Stimulated activated naive CD8-positive, alpha-beta T cell treated with anti-CD3 and anti-CD28 coated beads, Interleukin-15, amount 100 ng/mL, for 72 hours (primary cell): ENCODE results near the gene TCP11L2.
"Not testable (repeated sequence)": the region's sequence is repeated elsewhere in the genome, so short reads cannot be mapped to it uniquely, and the experiment has no call there.

Experiments
- ATAC-seq: fragments of 150-1000 bp; cut with Tn5 transposase; 2 replicates; pipeline ENCODE4 v1.10.0; 2021; ENCODE audit warnings: mild to moderate bottlenecking, moderate library complexity
- DNase-seq, 2 donors: peaks; one replicate each; pipeline ENCODE4 v3.0.0; 2021 to 2022
- H3K27ac Mint-ChIP-seq, 2 donors: one replicate each; pipeline ENCODE4 v1.8.0; 2022; ENCODE audit warnings: mild to moderate bottlenecking in 2 of 2, mixed read lengths in 2 of 2, moderate library complexity in 2 of 2
- H3K27me3 Mint-ChIP-seq: one replicate; pipeline ENCODE4 v1.8.0; 2022; ENCODE audit warnings: mixed read lengths
- H3K4me1 Mint-ChIP-seq: one replicate; pipeline ENCODE4 v1.8.0; 2022; ENCODE audit warnings: mild to moderate bottlenecking, mixed read lengths
- H3K4me3 Mint-ChIP-seq, 2 donors: one replicate each; pipeline ENCODE4 v1.8.0; 2022; ENCODE audit warnings: mild to moderate bottlenecking in 2 of 2, mixed read lengths in 2 of 2, moderate library complexity in 1 of 2
- H3K9me3 Mint-ChIP-seq, 2 donors: one replicate each; pipeline ENCODE4 v1.8.0; 2022; ENCODE audit warnings: mixed read lengths in 2 of 2

The TCP11L2 gene

DNA sequence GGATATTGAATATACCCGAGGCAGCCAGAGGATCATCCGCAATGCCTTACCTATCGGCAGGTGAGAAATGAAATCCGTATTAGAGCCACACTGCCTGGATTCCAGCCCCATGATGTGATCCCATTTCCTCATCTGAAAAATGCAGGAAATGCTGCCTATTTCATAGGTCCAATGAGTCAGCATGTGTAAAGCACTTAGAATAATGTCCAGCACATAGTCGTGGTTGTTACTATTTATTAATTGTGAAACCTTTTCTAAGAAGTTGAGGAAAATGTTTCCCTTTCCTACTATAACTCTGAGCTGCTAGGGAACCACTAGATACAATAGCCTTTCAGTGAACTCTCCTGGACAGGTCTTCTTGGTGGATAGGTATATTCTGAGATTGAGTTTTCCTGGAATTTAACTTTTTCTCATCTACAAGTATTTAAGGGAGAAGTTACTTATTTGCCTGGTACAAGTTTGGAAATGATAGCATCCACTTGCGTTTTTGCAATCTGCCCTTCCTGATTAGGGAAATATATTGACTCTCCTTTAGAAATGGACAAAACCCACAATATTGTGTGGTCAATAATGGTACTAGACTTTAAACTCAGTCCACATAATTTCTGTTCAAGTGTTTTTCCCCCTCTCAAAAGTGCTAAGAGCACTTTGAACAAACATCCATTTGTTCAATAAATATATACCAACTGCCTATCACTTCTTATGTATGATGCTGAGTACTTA is 67.3 kb downstream of the TCP11L2 start:
- ATAC-seq (no peak), DNase-seq (no peak)
- Mint-ChIP-seq H3K4me1 (no peaks in the 10 kb centered on the region), H3K4me3 (no peak overlapping the region), H3K27ac (no peak overlapping the region), H3K9me3 (no peaks in the 10 kb centered on the region), H3K27me3 (no peaks in the 10 kb centered on the region)

DNA sequence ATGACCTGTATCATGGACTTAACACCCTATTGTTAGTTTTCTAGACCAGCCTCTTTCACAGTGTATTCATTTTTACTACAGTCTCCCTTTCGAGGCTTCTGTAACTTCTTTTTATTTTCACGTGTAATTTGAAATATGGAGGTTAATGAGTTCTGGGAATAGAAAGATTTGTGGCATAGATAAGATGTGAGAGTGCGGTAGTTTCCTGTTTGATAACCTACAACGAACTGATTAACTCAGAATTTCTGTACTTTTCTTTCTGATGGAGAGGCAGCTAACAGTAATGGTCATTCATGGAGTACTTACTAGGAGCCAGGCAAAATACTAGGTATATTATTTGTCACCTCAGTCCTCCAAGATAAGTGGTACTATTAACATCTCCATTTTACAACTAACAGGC is 76.3 kb downstream of the TCP11L2 start:
- no peak for DNase-seq

DNA sequence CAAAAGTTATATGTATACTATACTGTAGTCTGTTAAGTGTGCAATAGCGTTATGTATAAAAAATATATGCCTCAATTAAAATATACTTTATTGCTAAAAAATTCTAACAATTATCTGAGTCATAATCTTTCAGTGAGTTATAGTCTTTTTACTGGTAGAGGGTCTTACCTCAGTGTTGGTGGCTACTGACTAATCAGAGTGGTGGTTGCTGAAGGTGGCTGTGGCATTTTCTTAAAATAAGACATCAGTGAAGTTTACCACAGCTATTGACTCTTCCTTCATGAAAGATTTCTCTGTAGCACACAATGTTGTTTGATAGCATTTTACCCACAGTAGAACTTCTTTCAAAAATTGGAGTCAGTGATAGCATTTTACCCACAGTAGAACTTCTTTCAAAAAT is 78.4 kb downstream of the TCP11L2 start:
- peaks cover 10% of the 10 kb centered on the region for H3K4me1 Mint-ChIP-seq
- ATAC-seq (no peak), DNase-seq (no peak)
- H3K9me3 Mint-ChIP-seq = no peaks in the 10 kb centered on the region
- H3K27ac Mint-ChIP-seq = no peak overlapping the region
- H3K27me3 Mint-ChIP-seq = no peaks in the 10 kb centered on the region
- H3K4me3 Mint-ChIP-seq = no peak overlapping the region

More for the DNA sequence above, 76.3 kb downstream of the TCP11L2 start:
- peak overlapping the region in 1 of 2 donors; percentile 22 for H3K4me3 Mint-ChIP-seq
- no peak overlapping the region for H3K27ac Mint-ChIP-seq
- ATAC-seq = no peak
- H3K4me1 Mint-ChIP-seq = peaks cover 10% of the 10 kb centered on the region
- H3K27me3 Mint-ChIP-seq = no peaks in the 10 kb centered on the region
- no peaks in the 10 kb centered on the region for H3K9me3 Mint-ChIP-seq

DNA sequence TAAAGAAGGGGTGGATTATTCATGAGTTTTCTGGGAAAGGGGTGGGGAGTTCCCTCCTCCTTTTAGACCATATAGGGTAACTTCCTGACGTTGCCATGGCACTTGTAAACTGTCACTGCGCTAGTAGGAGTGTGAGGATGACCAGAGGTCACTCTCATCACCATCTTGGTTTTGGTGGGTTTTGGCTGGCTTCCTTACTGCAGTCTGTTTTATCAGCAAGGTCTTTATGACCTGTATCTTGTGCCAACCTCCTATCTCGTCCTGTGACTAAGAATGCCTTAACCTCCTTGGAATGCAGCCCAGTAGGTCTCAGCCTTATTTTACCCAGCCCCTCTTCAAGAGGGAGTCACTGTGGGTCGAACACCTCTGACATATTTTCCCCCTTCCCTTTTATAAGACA is 79.3 kb downstream of the TCP11L2 start:
- not testable (repeated sequence) for ATAC-seq, H3K27ac Mint-ChIP-seq, H3K27me3 Mint-ChIP-seq, H3K4me3 Mint-ChIP-seq, DNase-seq, H3K9me3 Mint-ChIP-seq
- H3K4me1 Mint-ChIP-seq = peaks cover 10% of the 10 kb centered on the region

DNA sequence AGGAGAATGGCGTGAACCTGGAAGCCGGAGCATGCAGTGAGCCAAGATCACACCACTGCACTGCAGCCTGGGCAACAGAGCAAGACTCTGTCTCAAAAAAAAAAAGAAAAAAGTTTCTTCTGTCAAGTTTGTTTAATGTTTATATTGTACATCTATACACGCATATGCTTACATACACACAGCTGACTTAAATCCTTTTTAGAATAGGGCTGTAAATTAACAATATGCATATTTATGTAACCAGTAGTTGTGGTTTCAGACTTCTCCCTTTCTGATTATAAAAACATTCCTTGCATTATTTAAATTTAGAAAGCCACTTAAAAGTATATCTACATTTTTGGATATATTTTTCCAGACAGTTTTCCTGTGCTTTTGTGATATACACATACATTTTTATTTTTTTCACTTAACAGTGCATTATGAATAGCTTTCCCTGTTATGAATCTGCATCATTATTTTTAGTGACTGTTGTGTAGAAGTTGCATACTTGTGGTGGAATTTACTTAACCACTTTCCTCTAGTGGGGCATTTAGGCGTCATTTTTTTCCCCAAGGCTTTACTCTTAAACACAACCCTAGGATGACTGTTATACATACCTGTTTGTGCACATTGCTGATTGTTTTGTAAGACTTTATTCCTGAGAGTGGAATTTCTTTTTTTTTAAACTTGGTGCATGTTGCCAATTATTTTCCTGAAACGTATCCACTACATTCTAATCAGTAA is 84.4 kb downstream of the TCP11L2 start:
- Mint-ChIP-seq H3K27me3 (no peaks in the 10 kb centered on the region), H3K4me3 (no peak overlapping the region), H3K27ac (no peak overlapping the region), H3K9me3 (no peaks in the 10 kb centered on the region), H3K4me1 (peaks cover 6% of the 10 kb centered on the region)
- ATAC-seq (no peak), DNase-seq (no peak)

DNA sequence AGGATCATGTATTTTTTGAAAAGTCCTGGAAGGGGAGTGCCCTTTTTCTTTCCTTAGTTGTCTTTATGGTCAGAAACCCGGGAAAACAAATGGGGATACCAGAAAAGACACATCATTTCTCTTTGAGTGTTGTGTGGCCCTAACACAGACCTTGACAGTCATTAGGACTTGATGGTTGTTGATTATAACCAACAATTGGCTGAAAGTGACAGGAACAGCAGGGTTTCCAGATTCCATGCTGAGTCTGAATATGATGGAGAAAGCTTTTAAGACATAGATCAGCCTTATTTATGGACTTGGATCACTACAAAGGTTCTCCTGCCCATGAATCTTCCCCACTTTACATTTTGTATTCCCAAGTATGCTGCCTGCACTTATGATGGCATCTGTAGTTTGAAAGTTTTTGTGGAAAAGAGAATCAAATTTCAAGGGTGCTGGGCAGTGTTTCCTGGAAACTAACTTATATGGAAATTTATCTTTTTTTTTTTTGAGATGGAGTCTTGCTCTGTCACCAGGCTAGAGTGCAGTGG is 85.4 kb downstream of the TCP11L2 start:
- Mint-ChIP-seq H3K9me3 (no peaks in the 10 kb centered on the region), H3K27ac (no peak overlapping the region), H3K4me3 (no peak overlapping the region), H3K4me1 (peaks cover 6% of the 10 kb centered on the region), H3K27me3 (no peaks in the 10 kb centered on the region)
- no peak for DNase-seq
- no peak for ATAC-seq

DNA sequence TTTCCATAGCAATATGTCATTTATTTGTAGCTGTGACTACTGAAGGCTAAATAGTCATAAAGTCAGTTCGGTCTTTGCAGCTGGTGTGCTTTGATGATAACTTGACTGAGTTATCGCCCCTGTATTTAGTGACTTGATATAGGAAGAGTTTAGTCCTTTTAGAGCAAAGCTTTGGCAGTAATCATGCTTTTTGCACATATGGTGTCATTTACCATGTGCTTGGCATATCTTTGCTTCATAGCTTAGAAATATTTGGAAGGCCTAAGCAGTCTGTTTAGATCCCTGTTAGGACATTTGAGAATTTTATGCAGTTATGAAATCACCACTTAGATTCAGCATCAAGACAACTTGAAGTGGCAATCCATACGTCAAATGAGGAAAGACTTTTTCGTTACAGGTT is 86.6 kb downstream of the TCP11L2 start:
- peaks cover 6% of the 10 kb centered on the region for H3K4me1 Mint-ChIP-seq
- no peaks in the 10 kb centered on the region for H3K9me3 Mint-ChIP-seq
- no peaks in the 10 kb centered on the region for H3K27me3 Mint-ChIP-seq
- H3K4me3 Mint-ChIP-seq = no peak overlapping the region
- H3K27ac Mint-ChIP-seq = no peak overlapping the region
- ATAC-seq (no peak), DNase-seq (no peak)

DNA sequence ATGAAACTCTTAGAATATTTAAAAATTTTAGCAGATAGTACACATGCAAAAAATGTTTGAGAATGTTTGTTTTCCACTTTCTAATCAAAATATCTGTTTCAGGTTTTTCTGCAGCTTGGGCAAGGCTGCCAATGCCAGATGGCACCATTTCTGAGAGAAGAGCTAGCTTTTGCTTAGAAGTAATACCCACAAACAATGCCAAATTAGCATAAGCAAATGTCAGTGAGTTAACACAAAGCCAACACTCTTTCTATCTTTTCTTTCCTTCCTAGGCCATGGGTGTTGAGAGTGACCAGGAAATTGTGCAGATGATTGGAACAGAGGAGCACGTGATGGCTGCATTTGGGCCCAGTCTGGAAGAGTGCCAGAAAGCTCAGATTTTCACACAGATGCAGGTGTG is 90.2 kb downstream of the TCP11L2 start:
- no peak for ATAC-seq
- H3K27me3 Mint-ChIP-seq = no peaks in the 10 kb centered on the region
- no peak for DNase-seq

More for the DNA sequence above, 90.2 kb downstream of the TCP11L2 start:
- peaks cover 6% of the 10 kb centered on the region for H3K4me1 Mint-ChIP-seq
- no peaks in the 10 kb centered on the region for H3K9me3 Mint-ChIP-seq
- no peak overlapping the region for H3K4me3 Mint-ChIP-seq
- no peak overlapping the region for H3K27ac Mint-ChIP-seq
